Bronchial smooth muscle cell (primary cell): Measurements from ENCODE around the gene RHEX. TPM values are rescaled to one million over a fixed set of nuclear protein-coding genes. Genes with fewer than 3 reads are reported as not detected.

Source experiments
- total RNA-seq: library from RNA; depleted of rRNA; stranded (reverse); fragments of >200 nt; gene quantifications from 2 replicates; pipeline ENCODE4 v1.2.1, GENCODE V29; 2014

The RHEX gene
- total RNA-seq = not detected in 2 replicates

GRCh38 chr1:206052919-206053610 is at the start of gene RHEX:
TSS of gene RHEX (plus strand) at chr1:206053173. CDS start at chr1:206097829, 44,656 bp downstream.

GRCh38 chr1:206023695-206024094 is 29.3 kb upstream of the RHEX start, which contains the start of gene CTSE:
TSS of gene CTSE (minus strand) at chr1:206023895. CDS start at chr1:206023791, 104 bp downstream.

GRCh38 chr1:206117151-206117948 is 64.4 kb downstream of the RHEX start, which contains the start of gene AVPR1B:
TSS of gene AVPR1B (minus strand) at chr1:206117388. CDS start at chr1:206116890, 498 bp downstream.

Other genes starting within 250 kb of the RHEX start
- 7.9 and 8.4 TPM in 2 replicates for gene SLC41A1, start 240.0 kb upstream of the RHEX start, total RNA-seq
- 0.09 TPM in 1 of 2 replicates, not detected in the other for gene PM20D1, start 203.0 kb upstream of the RHEX start, total RNA-seq
- not detected in 2 replicates for gene SLC26A9, start 109.7 kb upstream of the RHEX start, total RNA-seq
- gene RAB7B, start 49.8 kb upstream of the RHEX start, total RNA-seq = 13.6 and 14.9 TPM in 2 replicates
- gene CTSE, start 29.3 kb upstream of the RHEX start, total RNA-seq = not detected in 2 replicates
- not detected in 2 replicates for gene AVPR1B, start 64.2 kb downstream of the RHEX start, total RNA-seq
- gene FAM72A, start 149.7 kb downstream of the RHEX start, total RNA-seq = 3.3 and 3.4 TPM in 2 replicates
- 39.4 and 45.6 TPM in 2 replicates for gene SRGAP2, start 150.4 kb downstream of the RHEX start, total RNA-seq